ENCODE measurements around the gene LGI2. TPM values are rescaled to one million over a fixed set of nuclear protein-coding genes. Genes with fewer than 3 reads are reported as not detected.

Gene LGI2
- total RNA-seq, 1 donor from 2014 or later = 0.18 TPM

- H3K9me3 Mint-ChIP-seq (ENCODE audit: unreplicated experiment) = no peaks in the 10 kb centered on the region
- no peak overlapping the region for H3K4me3 Mint-ChIP-seq (ENCODE audit: unreplicated experiment)
- no peak for DNase-seq (ENCODE audit: low spot score)
- no peaks in the 10 kb centered on the region for H3K36me3 Mint-ChIP-seq (ENCODE audit: low read depth, unreplicated experiment)
- TF ChIP-seq CTCF (IDR thresholded peaks at IDR 0.05; ENCODE audit: unreplicated experiment) = no peak
- no peaks in the 10 kb centered on the region for H3K4me1 Mint-ChIP-seq (ENCODE audit: unreplicated experiment)
- no peak overlapping the region for H3K27ac Mint-ChIP-seq (ENCODE audit: unreplicated experiment)
- peaks cover 2% of the 10 kb centered on the region for H3K27me3 Mint-ChIP-seq (ENCODE audit: unreplicated experiment)
Measured at GRCh38 chr4:24969486-24969885, 61.3 kb downstream of the LGI2 start.

DNA sequence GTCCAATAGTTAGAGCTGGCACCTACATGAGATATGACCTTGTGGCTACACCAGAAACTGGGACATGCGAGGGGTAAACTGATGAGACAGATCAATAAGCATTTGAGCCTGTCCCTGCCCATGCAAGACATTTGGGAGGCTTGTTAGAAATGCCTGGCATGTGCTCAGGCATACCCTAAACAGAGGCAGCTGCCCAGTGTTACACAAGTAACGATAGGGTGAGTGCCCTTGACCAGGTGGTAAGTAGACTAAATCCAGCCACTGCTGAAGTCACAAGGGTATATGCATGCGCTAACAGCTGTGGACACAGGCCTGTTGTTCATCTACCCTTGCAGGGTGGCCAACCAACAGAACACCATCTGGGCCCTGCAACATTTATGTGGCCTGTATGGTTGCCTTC lies 61.8 kb downstream of the LGI2 start:
- Mint-ChIP-seq H3K9me3 (ENCODE audit: unreplicated experiment) (no peaks in the 10 kb centered on the region), H3K4me3 (ENCODE audit: unreplicated experiment) (no peak overlapping the region), H3K36me3 (ENCODE audit: low read depth, unreplicated experiment) (no peaks in the 10 kb centered on the region), H3K27ac (ENCODE audit: unreplicated experiment) (no peak overlapping the region), H3K4me1 (ENCODE audit: unreplicated experiment) (no peaks in the 10 kb centered on the region), H3K27me3 (ENCODE audit: unreplicated experiment) (peaks cover 2% of the 10 kb centered on the region)
- DNase-seq (ENCODE audit: low spot score) = no peak
- TF ChIP-seq CTCF (IDR thresholded peaks at IDR 0.05; ENCODE audit: unreplicated experiment) = no peak

- TF ChIP-seq CTCF (IDR thresholded peaks at IDR 0.05; ENCODE audit: unreplicated experiment) = no peak
Measured at GRCh38 chr4:24968278-24968677, 62.5 kb downstream of the LGI2 start.

GRCh38 chr4:24967346-24967745 lies 63.4 kb downstream of the LGI2 start:
- Mint-ChIP-seq H3K36me3 (ENCODE audit: low read depth, unreplicated experiment) (no peaks in the 10 kb centered on the region), H3K4me3 (ENCODE audit: unreplicated experiment) (no peak overlapping the region), H3K4me1 (ENCODE audit: unreplicated experiment) (no peaks in the 10 kb centered on the region), H3K9me3 (ENCODE audit: unreplicated experiment) (no peaks in the 10 kb centered on the region), H3K27me3 (ENCODE audit: unreplicated experiment) (no peaks in the 10 kb centered on the region), H3K27ac (ENCODE audit: unreplicated experiment) (no peak overlapping the region)
- DNase-seq (ENCODE audit: low spot score) = no peak
- TF ChIP-seq CTCF (IDR thresholded peaks at IDR 0.05; ENCODE audit: unreplicated experiment) = no peak

More at GRCh38 chr4:24968278-24968677, 62.5 kb downstream of the LGI2 start:
- H3K4me3 Mint-ChIP-seq (ENCODE audit: unreplicated experiment) = no peak overlapping the region
- peaks cover 2% of the 10 kb centered on the region for H3K27me3 Mint-ChIP-seq (ENCODE audit: unreplicated experiment)
- no peak for DNase-seq (ENCODE audit: low spot score)
- no peak overlapping the region for H3K27ac Mint-ChIP-seq (ENCODE audit: unreplicated experiment)
- no peaks in the 10 kb centered on the region for H3K4me1 Mint-ChIP-seq (ENCODE audit: unreplicated experiment)
- H3K36me3 Mint-ChIP-seq (ENCODE audit: low read depth, unreplicated experiment) = no peaks in the 10 kb centered on the region
- H3K9me3 Mint-ChIP-seq (ENCODE audit: unreplicated experiment) = no peaks in the 10 kb centered on the region

DNA sequence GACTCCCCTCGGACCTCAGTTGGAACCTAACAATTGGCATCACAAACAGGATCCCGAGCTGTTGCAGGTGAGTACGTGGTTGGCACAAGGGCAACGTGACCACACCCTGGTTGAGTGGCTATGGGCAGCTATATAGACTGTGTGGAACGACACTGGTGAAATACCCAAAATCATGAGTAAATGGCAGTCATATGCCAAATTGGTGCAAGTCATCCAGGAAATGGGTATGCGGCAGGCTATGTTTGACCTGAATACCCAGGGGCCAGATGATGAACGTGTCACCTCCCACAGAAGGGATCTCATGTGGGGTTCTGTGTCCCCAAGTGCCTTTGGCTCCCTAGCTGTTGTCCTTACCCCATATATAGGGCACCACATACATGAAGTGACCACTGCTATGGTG lies 64.7 kb downstream of the LGI2 start:
- no peak for TF ChIP-seq CTCF (IDR thresholded peaks at IDR 0.05; ENCODE audit: unreplicated experiment)
- H3K9me3 Mint-ChIP-seq (ENCODE audit: unreplicated experiment) = no peaks in the 10 kb centered on the region
- DNase-seq (ENCODE audit: low spot score) = no peak

More for the DNA sequence above, 64.7 kb downstream of the LGI2 start:
- no peaks in the 10 kb centered on the region for H3K36me3 Mint-ChIP-seq (ENCODE audit: low read depth, unreplicated experiment)
- no peak overlapping the region for H3K4me3 Mint-ChIP-seq (ENCODE audit: unreplicated experiment)
- H3K27me3 Mint-ChIP-seq (ENCODE audit: unreplicated experiment) = no peaks in the 10 kb centered on the region
- no peak overlapping the region for H3K27ac Mint-ChIP-seq (ENCODE audit: unreplicated experiment)
- no peaks in the 10 kb centered on the region for H3K4me1 Mint-ChIP-seq (ENCODE audit: unreplicated experiment)

Measured in endothelial cell (in vitro differentiated cells).